Measurements from ENCODE around the gene THRB.

GRCh38 chr3:24437326-24437725, 57.3 kb downstream of the THRB start:
- no peak for TF ChIP-seq CTCF (IDR thresholded peaks at IDR 0.05)
- no peak for TF ChIP-seq POLR2A (IDR thresholded peaks at IDR 0.05)
- no peak for TF ChIP-seq POLR2AphosphoS5 (IDR thresholded peaks at IDR 0.05; ENCODE audit: insufficient read depth in 1 of 2, low read depth in 1 of 2)

Data from vagina (tissue), 2 donors.